Measurements from ENCODE around the gene POU5F1. TPM values are rescaled to one million over a fixed set of nuclear protein-coding genes. Genes with fewer than 3 reads are reported as not detected.
"Not testable (repeated sequence)": the region's sequence is repeated elsewhere in the genome, so short reads cannot be mapped to it uniquely, and the experiment has no call there.

The POU5F1 gene
- total RNA-seq, 2 donors from 2014 or later = not detected

DNA sequence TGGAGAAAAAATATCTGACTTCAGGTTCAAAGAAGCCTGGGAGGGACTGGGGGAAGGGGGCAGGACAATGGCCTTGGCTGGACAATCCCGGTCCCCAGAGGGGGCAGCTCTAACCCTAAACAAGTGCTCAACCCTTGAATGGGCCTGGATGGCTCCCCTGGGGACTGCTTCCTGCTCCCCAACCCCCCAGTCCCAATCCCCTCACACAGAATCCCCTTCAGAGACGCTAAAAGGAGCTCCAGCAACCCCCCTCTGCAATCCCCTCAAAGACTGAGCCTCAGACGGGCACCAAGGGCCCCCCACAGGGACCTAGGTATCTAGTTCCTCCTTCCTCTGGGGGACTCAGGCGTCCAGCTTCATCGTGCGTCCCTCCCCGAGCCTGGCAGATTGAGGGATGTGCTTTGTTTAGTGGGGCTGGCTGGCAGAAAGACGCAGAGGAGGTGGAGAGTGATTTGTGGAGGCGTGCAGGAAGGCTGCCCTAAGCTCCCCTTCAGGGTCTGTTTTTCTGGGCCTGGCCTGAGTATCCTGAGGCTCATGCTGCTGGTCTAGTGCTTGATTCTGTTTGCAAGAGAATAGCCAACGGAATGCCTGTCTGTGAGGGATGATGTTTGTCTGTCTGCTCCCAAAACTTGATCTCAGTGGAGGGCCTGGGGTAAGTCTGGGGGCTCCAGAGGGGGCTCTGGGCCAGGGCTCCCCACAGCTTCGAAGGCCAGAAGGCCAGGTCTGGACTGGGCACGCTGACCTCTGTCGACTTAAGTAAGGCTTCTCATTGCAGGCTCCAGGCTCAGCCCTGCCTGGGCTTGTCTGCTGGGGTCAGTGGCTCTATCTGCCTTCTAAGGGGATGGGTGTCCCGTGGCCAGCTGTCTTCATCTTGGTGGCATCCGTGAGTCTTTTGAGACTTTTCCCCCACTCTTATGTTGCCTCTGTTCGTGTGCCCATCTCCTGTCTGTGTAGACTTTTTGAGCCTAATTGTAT is 1.7 kb upstream of the POU5F1 start:
- peak; percentile 58 for DNase-seq (ENCODE audit: low spot score)
- intact Hi-C loops (cut with DNase I) = no loop called here

DNA sequence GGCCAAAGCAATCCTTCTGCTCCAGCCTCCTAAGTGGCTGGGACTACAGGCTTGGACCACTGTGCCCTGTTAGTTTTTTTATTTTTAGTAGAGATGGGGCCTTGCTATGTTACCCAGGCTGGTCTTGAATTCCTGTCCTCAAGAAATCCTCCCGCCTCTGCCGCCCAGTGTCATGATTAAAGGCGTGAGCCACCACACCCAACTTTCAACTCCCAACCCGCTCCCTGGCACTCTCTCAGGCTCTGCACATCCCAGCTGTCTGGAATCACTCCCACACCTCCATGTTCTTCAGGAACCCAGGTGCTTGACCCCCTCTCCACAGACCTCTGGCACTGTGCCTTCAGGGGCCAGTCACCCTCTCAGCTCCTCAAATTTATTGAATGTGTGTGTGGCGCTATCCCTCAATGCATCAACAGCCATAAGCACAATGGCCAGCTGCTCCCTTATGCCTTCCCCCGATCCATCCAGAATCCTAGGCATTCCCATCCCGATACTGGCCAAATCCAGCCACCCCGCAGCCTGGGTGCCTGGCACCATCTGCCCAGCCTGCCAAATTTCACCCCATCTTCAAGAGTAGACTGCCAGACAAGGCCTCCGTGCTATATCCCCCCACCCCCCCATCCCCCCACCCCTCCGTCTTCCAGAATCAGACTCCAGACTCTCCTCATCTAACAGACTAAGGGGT is 647 bp upstream of the POU5F1 start:
- intact Hi-C loops (cut with DNase I) = no loop called here
- DNase-seq (ENCODE audit: low spot score) = no peak

DNA sequence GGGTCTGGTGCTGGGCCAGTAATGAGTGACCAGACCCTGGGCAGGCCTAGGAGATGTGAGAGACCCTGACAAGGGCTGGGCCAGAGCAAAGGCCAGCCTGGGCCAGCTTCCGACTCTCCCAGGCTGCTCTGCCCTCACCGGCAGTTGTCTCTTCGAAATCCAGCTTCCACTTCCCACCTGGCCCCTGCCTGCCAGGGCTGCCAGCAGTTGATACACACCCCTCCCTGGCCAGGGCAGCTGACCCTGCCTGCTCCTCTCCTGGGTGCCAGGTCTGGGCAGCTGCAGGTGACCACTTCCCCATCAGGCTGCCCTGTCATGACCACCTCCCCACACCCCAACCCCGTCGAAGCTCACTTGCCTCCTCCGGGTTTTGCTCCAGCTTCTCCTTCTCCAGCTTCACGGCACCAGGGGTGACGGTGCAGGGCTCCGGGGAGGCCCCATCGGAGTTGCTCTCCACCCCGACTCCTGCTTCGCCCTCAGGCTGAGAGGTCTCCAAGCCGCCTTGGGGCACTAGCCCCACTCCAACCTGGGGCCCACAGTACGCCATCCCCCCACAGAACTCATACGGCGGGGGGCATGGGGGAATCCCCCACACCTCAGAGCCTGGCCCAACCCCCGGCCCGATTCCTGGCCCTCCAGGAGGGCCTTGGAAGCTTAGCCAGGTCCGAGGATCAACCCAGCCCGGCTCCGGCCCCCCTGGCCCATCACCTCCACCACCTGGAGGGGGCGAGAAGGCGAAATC is 453 bp downstream of the POU5F1 start:
- DNase-seq (ENCODE audit: low spot score); intact Hi-C loops (cut with DNase I): not testable (repeated sequence)

DNA sequence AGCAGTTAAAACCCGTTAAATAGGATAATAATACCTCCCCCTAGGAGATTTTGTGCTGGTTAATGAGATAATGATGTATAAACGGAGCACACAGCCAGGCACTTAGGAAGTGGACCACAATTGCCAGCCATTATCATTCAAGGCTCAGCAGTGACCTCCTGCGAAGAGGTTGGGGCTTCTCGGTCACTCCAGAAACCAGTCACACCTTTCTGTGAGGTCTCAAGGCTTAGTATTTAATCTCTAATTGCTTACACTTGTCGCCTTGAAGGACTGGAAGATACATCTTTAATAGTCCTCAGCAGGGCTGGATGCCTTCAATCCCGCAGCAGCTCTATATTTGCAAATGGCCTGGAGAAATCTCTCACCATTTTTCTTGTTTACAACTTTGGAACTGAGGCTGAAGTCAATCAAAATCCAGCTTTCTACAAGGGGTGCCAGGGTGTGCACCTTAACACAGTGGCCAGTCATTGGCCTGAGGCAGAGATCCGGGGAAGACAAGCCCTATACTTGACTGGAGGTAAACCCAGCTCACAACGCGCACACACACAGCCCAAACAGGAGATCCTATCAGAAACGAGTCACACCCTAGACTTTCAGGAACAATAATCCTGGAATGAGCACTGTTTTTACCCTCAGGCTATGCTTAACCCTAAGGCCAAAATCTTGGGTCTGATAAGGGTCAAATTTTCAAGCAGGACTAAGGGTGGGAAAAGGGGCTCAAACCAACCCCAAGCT is 1.2 kb downstream of the POU5F1 start:
- intact Hi-C loops (cut with DNase I) = no loop called here
- DNase-seq (ENCODE audit: low spot score) = no peak

DNA sequence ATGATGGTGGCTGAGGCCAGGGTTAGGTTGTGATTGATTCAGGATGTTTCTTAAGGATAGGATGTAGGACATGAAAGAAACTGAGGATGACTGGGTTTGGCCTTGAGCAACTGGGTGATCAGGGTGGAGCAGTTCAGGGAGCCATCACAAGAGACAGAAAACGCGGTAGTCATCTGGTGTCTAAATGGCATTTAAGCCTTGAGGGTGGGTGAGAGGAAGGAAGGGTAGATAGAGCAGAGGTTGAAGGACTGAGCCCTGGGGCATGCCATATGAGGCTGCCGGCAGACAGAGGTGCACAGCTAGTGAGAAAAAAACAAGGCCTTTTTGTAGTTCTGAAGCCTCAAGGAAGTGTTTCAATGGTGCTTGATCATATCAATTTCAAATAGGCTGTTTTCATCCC is 1.9 kb downstream of the POU5F1 start:
- no peak for DNase-seq (ENCODE audit: low spot score)
- intact Hi-C loops (cut with DNase I) = no loop called here

DNA sequence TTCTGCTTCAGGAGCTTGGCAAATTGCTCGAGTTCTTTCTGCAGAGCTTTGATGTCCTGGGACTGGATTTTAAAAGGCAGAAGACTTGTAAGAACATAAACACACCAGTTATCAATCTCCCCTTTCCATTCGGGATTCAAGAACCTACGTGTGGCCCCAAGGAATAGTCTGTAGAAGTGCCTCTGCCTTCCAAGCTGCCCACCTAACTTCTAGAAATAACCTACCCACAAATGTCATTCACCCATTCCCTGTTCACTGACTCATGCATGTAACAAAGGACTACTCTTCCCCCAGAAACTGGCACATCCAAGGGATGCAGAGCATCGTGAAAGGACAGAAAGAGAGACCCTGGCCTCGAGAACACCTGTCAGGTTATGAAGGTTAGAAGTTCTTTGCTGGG is 4.5 kb downstream of the POU5F1 start:
- no peak for DNase-seq (ENCODE audit: low spot score)
- intact Hi-C loops (cut with DNase I) = no loop called here

DNA sequence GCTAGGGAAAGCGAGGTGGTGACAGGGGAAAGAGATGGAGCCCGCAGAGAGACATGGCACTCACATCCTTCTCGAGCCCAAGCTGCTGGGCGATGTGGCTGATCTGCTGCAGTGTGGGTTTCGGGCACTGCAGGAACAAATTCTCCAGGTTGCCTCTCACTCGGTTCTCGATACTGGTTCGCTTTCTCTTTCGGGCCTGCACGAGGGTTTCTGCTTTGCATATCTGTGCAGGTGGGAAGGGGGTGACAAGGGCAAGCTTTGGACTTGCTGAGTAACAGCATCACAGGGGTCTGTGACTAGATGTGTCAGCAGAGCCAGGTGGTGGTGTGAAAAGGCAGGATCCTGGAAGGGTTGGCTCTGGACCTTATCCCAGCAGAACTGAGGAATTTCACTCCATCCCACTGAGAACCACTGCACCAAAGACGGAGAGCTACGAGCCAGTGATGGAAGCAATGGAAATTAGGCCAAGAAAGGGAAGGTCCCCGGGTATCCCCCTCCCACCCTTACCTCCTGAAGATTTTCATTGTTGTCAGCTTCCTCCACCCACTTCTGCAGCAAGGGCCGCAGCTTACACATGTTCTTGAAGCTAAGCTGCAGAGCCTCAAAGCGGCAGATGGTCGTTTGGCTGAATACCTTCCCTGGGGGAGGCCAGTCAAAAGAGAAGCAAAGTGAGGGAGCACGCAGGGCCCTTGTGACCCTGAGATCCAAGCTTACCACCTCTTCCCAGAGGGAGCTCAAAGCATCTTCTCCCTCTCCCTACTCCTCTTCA is 5.2 kb downstream of the POU5F1 start:
- intact Hi-C loops (cut with DNase I) = not testable (repeated sequence)
- DNase-seq (ENCODE audit: low spot score) = peak; percentile 45

DNA sequence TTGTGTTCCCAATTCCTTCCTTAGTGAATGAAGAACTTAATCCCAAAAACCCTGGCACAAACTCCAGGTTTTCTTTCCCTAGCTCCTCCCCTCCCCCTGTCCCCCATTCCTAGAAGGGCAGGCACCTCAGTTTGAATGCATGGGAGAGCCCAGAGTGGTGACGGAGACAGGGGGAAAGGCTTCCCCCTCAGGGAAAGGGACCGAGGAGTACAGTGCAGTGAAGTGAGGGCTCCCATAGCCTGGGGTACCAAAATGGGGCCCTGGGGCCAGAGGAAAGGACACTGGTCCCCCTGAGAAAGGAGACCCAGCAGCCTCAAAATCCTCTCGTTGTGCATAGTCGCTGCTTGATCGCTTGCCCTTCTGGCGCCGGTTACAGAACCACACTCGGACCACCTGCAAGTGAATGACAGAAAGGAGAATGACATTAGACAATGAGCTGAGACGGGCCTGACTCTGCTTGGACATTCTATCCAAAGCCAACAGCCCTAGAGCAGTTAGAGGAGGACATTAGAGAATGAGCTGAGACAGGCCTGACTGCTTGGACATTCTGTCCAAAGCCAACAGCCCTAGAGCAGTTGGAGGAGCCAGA is 5.9 kb downstream of the POU5F1 start:
- DNase-seq (ENCODE audit: low spot score); intact Hi-C loops (cut with DNase I): not testable (repeated sequence)

DNA sequence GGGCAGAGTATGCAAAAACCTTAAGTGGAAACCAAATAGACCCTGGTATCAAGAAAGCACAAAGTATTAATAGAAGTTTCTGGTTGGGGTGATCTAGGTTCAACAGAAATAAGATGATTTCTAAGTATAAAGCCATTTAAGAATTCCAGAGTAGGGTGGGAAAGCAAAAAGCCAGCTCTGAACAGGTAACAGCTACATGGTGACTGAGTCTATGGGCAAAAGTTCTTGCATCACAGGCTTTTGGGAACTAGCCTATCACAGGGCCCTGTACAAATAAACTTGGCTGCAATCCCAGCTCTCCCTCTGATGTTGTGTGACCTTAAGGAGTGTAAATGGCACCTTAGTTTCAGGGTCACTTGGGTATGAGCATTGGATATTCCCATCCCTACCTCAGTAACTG is 6.6 kb downstream of the POU5F1 start:
- DNase-seq (ENCODE audit: low spot score) = no peak
- intact Hi-C loops (cut with DNase I) = no loop called here

DNA sequence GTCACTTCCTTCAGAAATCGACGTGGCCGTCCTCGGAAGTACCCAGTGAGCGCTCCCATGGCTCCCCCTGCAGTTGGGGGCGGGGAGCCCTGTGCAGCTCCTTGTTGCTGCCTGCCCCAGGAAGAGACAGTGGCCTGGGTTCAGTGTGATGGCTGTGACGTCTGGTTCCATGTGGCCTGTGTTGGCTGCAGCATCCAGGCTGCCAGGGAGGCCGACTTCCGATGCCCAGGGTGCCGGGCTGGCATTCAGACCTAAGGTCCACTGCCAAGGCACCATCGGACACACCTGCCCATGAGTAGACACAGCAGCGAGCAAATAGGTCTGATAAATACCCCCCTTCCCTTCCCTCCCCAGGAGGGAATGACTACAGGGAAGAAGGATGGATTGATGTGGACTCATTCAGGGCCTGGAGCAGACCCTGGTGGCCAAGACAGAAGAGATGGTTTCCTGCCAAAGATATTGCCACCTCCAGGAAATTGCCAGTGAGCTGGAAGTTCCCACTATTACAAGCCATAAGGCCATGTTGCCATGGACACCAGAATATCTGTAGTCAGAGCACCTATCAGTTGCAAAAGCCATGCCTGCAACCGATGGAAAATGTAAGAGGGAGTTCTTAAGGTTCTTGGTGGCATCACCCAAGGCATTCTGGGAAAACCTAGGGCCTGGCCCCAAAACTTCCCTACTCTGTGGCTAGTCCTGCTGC is 7.9 kb downstream of the POU5F1 start:
- intact Hi-C loops (cut with DNase I) = loop anchor here in 1 of 2 donors (1.0 kb wide), 1 partner anchor 23 kb away; no protein-coding TSS in a partner anchor
- DNase-seq (ENCODE audit: low spot score) = peak; percentile 64

DNA sequence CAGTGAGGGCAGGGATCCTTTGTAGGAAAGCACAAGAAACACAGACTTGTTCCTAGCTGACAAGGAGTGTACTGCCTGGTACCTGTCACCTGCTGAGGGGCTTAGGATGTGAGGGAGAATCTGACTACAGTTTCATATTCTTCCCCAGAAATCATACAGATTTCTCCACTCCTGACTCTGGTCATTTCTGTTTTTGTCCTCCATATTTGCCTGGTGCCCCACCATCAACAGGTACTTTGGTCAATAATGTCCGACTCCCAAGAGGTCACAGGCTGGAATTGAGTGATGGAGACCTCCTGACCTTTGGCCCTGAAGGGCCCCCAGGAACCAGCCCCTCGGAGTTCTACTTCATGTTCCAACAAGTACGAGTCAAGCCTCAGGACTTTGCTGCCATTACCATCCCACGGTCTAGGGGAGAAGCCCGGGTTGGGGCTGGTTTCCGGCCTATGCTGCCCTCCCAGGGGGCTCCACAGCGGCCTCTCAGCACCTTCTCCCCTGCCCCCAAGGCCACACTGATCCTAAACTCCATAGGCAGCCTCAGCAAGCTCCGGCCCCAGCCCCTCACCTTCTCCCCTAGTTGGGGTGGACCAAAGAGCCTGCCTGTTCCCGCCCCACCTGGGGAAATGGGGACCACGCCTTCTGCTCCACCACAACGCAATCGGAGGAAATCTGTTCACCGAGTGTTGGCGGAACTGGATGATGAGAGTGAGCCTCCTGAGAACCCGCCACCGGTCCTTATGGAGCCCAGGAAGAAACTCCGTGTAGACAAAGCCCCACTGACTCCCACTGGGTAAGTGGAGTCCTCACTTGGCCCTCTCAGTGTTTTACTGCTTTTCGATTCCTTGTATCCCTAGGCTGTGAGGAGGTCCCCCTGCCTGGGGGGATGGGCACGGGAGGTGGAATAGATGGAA is 9.0 kb downstream of the POU5F1 start:
- peak; percentile 70 for DNase-seq (ENCODE audit: low spot score)

DNA sequence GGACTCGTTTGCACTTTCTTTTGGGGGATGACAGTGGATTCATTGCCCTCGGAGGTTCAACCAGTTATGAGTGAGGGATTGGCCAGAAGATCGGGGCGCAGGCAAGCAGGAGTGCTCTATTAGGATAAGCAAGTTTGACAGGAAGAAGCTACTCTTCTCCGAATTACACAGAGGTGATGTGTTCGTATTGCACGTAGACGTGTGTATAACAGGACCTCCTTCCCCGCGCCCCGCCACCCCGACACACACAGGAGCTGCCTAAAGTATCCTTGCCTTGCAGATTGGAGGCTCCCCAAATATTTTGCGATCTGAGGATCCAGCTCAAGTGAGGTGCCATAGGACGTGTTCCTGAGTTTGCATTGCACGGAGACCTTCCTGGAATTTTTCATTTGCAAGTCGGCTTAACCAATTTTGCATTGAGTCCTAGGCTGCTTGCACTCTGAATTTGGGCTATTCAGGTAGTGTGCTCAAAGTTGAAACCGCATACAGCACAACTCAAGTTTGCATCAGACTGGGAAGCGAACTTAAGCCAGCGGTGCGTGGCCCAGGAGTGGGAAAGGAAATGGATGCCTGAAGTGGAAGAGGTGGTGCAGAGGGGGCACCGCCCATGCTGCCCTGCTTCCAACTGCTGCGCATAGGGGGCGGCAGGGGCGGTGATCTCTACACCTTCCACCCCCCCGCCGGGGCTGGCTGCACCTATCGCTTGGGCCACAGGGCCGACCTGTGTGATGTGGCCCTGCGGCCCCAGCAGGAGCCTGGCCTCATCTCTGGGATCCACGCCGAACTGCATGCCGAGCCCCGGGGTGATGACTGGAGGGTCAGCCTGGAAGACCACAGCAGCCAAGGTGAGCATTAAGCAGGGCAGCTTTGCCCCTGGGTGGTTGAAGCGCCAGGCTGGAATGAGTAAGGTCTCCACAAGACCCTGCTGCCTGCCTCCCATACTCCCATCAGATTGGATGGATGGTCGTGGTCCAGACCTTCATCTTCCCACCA is 11.3 kb downstream of the POU5F1 start:
- no peak for DNase-seq (ENCODE audit: low spot score)
- intact Hi-C loops (cut with DNase I) = no loop called here

More for the DNA sequence above, 9.0 kb downstream of the POU5F1 start:
- intact Hi-C loops (cut with DNase I) = loop anchor here in 1 of 2 donors (1.0 kb wide), 1 partner anchor 24 kb away; no protein-coding TSS in a partner anchor

DNA sequence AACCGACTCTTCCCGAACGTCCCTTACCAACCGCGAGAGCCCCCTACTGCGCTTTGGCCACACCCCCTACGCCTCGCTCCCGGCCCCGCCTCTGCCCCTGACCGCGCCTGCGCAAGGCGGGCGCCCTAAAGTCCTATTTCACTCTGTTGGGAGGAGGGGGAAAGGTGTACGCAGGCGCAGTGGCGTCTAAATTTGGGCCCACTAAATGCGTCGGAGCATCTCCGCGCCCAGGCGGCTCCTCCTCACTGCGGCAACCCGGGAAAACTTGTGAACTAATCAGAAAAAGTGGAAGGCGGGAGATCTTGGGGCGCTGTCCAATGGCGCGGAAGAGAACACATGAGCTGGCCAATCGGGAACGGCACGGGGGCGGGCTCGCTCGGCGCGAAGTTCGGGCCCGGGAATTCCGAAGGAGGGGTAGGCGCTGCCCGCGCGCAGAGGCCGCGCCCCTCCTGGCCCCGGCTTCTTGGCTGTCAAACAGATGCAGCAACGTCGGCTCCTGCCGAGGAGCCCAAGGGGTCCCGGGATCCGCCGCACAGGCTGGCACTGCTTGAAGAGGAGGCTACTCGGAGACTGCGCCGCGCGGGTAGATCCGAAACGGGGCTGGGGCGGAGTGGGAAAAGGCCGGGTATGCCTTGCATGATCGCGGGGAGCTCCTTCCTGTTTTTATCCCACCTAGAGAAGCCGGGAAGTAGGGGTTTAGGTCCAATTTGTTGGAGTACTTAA is 12.2 kb downstream of the POU5F1 start, which contains the start of gene TCF19:
Gene TCF19 (plus strand): TSS at position 450 of the 723 bp plus-strand sequence. CDS start 881 bp downstream, outside the sequence.
- intact Hi-C loops (cut with DNase I) = no loop called here

DNA sequence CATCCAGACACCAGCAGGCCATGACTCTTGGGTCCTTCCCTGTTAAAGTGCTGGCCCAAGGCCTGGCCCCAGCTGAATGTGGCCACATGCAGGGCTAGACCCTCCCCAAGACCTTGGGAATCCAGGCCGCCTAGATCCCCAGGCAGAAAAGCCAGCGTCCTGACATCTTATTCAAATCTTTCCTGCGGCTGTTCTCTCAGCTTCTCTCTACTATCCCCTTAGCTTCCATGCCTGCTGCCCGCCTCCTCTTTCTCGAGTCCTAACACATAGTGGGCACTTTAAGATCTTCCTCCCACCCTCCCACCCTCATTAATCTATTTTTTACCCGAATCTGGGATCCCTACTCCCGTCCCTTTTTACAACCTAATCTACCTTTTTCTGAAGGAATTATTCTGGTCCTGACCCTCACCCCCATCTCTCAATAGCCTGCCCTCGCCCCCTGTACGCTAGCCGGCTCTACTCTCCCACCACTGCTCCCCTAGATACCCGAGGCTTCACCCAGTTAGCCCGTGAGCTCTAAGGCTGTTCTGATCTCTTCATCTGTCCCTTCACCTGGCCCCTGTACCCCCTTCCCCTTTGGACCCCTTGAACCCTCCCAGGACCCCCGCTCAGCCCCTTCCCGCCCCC is 12.9 kb downstream of the POU5F1 start, which contains the start of gene CCHCR1:
Gene CCHCR1 (minus strand): TSS at position 290 of the 627 bp plus-strand sequence. CDS start 202 bp downstream, at position 88.
- intact Hi-C loops (cut with DNase I) = no loop called here
- DNase-seq (ENCODE audit: low spot score) = no peak

More for the DNA sequence above, 12.2 kb downstream of the POU5F1 start, which contains the start of gene TCF19:
- DNase-seq (ENCODE audit: low spot score) = peak; percentile 100

All from posterior vena cava (tissue), 2 donors.